Cerebellar nuclear complex (tissue), 1 donor: ENCODE data around the gene NF1.
A peak's percentile ranks its signal among the peaks of the same experiment; 100 is the strongest.
"Not testable (repeated sequence)": the region's sequence is repeated elsewhere in the genome, so short reads cannot be mapped to it uniquely, and the experiment has no call there.

Experiments used
- DNase-seq, 2 experiments: peaks; one replicate each; lab custom pipeline; 2025; lab: John Stamatoyannopoulos, UW

The NF1 gene

GRCh38 chr17:31130286-31131224 is 35.8 kb downstream of the NF1 start:
- DNase-seq, result peak in 1 of 2 experiments; percentile 9

- DNase-seq, result no peak
Measured at GRCh38 chr17:31131299-31131698, 36.5 kb downstream of the NF1 start.

- DNase-seq, result no peak
Measured at GRCh38 chr17:31132977-31133376, 38.2 kb downstream of the NF1 start.

GRCh38 chr17:31134576-31134975 is 39.8 kb downstream of the NF1 start:
- no peak for DNase-seq

- no peak for DNase-seq
Measured at GRCh38 chr17:31136319-31136718, 41.5 kb downstream of the NF1 start.

- DNase-seq, result no peak
Measured at GRCh38 chr17:31140111-31140510, 45.3 kb downstream of the NF1 start.

- no peak for DNase-seq
Measured at GRCh38 chr17:31144428-31144827, 49.7 kb downstream of the NF1 start.

GRCh38 chr17:31144836-31145235 is 50.1 kb downstream of the NF1 start:
- DNase-seq, result no peak

- no peak for DNase-seq
Measured at GRCh38 chr17:31147507-31148202, 52.9 kb downstream of the NF1 start.

GRCh38 chr17:31148205-31148604 is 53.4 kb downstream of the NF1 start:
- DNase-seq, result no peak

GRCh38 chr17:31152271-31152670 is 57.5 kb downstream of the NF1 start:
- no peak for DNase-seq

GRCh38 chr17:31155208-31155810 is 60.5 kb downstream of the NF1 start:
- no peak for DNase-seq

GRCh38 chr17:31156326-31156725 is 61.5 kb downstream of the NF1 start:
- no peak for DNase-seq

- DNase-seq, result not testable (repeated sequence)
Measured at GRCh38 chr17:31156864-31157263, 62.1 kb downstream of the NF1 start.

- DNase-seq, result no peak
Measured at GRCh38 chr17:31158746-31159377, 64.1 kb downstream of the NF1 start.

- no peak for DNase-seq
Measured at GRCh38 chr17:31163091-31163781, 68.5 kb downstream of the NF1 start.

GRCh38 chr17:31167111-31167510 is 72.3 kb downstream of the NF1 start:
- DNase-seq, result no peak

- no peak for DNase-seq
Measured at GRCh38 chr17:31171701-31172100, 76.9 kb downstream of the NF1 start.

GRCh38 chr17:31172388-31172787 is 77.6 kb downstream of the NF1 start:
- DNase-seq, result no peak

GRCh38 chr17:31174215-31174614 is 79.4 kb downstream of the NF1 start:
- no peak for DNase-seq

- DNase-seq, result no peak
Measured at GRCh38 chr17:31175237-31175636, 80.5 kb downstream of the NF1 start.

GRCh38 chr17:31176143-31176542 is 81.4 kb downstream of the NF1 start:
- not testable (repeated sequence) for DNase-seq
